NK-92 treated with Interleukin-12 subunit alpha and Interleukin-12 subunit beta, amount 100 ng/mL, for 24 hours (cell line): ENCODE measurements around the gene ADK.
"Not testable (repeated sequence)": the region's sequence is repeated elsewhere in the genome, so short reads cannot be mapped to it uniquely, and the experiment has no call there.

ENCODE experiments used
- DNase-seq: peaks from one replicate; lab custom pipeline; 2025; lab: John Stamatoyannopoulos, UW

ADK gene

GRCh38 chr10:74488907-74489306 is 337.9 kb downstream of the ADK start:
- DNase-seq: no peak

GRCh38 chr10:74490551-74490950 is 339.5 kb downstream of the ADK start:
- DNase-seq: no peak

DNA sequence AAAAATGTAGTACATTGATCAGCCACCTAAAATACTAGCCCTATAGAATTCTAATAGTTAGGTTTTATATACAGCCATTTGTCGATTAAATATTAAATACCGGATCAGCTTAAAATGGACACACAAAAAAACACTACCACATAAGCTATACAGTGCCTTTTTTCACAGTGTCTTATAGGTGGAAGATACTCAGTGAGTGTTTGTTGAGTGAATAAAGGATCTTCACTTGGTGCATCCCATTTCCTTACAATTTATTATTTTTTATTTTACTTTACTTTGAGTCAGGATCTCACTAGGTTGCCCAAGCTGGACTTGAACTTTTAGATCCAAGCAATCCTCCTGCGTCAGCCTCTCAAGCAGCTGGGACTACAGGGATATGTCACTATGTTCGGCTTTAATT is 340.0 kb downstream of the ADK start:
- no peak for DNase-seq

DNA sequence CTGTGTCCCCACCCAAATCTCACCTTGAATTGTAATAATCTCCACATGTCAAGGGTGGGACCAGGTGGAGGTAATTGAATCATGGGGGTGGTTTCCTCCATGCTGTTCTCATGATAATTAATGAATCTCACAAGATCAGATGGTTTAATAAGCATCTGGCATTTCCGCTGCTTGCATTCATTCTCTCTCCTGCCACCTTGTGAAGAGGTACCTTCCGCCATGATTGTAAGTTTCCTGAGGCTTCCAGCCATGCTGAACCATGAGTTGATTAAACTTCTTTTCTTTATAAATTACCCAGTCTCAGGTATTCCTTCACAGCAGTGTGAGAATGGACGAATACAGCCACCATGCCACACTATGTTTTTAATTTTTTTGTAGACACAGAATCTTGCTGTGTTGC is 345.3 kb downstream of the ADK start:
- DNase-seq: not testable (repeated sequence)

DNA sequence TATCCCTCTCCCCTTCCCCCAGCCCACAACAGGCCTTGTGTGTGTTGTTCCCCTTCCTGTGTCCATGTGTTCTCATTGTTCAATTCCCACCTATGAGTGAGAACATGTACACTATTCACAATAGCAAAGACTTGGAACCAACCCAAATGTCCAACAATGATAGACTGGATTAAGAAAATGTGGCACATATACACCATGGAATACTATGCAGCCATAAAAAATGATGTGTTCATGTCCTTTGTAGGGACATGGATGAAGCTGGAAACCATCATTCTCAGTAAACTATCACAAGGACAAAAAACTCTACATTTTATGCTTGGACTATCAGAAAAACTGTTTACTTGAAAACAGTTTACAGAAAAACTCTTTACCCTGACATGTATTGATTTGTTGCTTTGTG is 347.6 kb downstream of the ADK start:
- DNase-seq: not testable (repeated sequence)

GRCh38 chr10:74500026-74500704 is 349.1 kb downstream of the ADK start:
- DNase-seq: no peak

GRCh38 chr10:74500816-74501215 is 349.8 kb downstream of the ADK start:
- no peak for DNase-seq

GRCh38 chr10:74502963-74503608 is 352.1 kb downstream of the ADK start:
- no peak for DNase-seq

DNA sequence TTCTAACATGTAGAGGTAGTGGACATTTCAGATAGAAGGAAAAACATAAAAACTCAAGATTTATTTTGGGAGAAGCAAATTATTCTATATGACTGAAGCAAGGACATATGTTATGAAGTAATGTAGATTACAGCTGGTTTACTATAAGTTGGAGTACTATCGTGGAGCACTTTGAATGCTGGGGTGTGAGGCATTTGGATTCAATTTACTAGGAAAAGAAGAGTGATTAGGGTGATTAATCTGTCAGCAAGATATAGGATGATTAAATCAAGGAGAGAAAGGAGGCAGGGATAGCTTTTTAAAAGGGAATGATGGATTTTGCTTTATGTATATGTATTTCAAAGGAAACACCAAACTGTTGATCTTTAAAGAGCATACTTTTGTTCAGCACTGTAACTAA is 356.9 kb downstream of the ADK start:
- DNase-seq: no peak

GRCh38 chr10:74510594-74510993 is 359.6 kb downstream of the ADK start:
- no peak for DNase-seq

- no peak for DNase-seq
These were observed 360.0 kb downstream of the ADK start for GRCh38 chr10:74511051-74511450.

GRCh38 chr10:74514322-74514721 is 363.3 kb downstream of the ADK start:
- DNase-seq: no peak

- no peak for DNase-seq
These were observed 367.0 kb downstream of the ADK start for GRCh38 chr10:74518061-74518460.

DNA sequence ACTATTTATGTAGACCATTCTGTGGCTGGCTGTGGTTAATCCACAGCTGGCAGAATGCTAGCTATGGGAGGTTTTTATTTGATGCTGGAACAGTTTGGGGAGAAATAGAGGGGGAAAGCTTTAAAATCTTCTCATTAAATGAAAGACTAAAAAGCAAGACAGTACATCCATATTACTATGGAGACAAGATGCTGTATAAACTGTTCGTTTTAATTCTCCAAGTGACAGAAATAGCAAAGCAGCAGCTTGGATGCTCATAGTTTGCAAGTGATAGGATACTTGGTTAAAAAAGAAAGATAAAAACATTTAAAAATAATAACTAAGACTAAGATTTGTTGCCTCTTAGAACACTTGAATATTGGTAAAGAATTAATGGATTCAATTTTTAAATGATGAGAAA is 370.5 kb downstream of the ADK start:
- no peak for DNase-seq

- DNase-seq: no peak
These were observed 372.2 kb downstream of the ADK start for GRCh38 chr10:74523199-74523598.

DNA sequence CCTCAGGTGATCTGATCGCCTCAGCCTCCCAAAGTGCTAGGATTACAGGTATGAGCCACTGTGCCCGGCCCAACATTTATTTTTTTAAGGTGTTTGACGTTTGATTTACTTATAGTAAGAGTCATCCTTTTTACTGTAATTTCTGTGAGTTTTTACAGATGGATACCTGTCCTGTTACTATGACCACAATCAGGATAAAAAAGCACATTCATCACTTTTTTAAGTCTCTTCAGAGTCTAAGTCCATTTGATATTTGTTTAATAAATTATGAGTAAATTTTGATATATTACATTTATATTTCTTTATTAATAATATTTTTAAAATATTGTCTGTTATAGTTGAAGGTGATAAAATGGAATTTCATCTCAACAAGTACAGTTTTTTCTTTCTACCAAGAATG is 374.9 kb downstream of the ADK start:
- no peak for DNase-seq

- DNase-seq: not testable (repeated sequence)
These were observed 376.6 kb downstream of the ADK start for GRCh38 chr10:74527611-74528010.

- DNase-seq: no peak
These were observed 378.2 kb downstream of the ADK start for GRCh38 chr10:74529205-74529604.

DNA sequence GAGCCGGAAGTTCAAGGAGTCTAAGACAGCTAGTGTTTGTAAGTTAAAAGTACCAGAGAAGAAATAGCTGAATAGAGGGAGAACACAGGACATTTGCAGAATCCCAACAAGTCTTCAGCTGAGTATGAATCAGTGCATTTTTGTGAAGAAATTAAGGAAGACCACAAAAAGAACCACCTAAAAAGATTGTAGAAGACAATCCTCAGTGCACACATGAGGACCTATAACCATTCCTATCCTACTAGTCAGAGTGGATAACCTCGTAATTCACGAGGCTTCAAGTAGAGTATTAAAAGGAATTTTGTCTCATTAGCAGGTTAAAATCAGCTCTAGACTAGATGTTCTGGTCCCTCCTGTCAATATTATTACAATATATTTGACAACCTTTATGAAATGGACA is 380.0 kb downstream of the ADK start:
- no peak for DNase-seq

- DNase-seq: no peak
These were observed 388.3 kb downstream of the ADK start for GRCh38 chr10:74539317-74539716.

DNA sequence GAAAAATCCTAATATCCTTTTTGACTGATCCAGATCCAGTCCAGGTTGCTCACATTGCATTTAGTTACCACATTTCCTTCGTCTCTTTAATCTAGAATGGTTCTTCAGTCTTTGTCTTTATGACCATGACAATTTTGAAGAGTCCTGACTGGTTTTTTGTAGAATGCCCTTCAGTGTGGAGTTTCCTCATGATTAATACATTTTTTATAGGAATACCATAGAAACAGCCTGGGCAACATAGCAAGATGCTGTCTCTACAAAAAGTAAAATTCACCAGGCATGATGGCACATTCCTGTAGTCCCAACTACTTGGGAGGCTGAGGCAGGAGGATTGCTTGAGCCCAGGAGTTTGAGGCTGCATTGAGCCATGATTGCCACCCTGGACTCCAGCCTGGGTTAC is 390.4 kb downstream of the ADK start:
- DNase-seq: no peak

- no peak for DNase-seq
These were observed 391.1 kb downstream of the ADK start for GRCh38 chr10:74542077-74542476.

DNA sequence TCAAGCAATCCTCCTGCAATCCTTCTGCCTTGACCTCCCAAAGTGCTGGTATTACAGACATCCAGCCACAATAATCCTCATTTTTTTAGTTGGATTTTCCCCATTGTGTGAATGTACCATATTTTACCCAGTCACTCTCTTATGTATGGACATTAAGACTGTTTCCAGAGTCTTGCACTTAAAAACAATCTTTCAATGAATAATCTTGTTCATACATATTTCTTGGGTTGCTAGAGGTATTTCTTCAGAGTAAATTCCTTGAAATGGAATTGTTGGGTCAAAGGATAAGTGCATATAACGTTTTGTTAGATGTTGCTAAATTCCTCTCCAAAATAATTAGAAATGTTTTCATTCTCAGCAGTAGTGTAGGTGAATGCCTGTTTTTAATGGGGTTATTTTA is 392.3 kb downstream of the ADK start:
- no peak for DNase-seq

- no peak for DNase-seq
These were observed 393.1 kb downstream of the ADK start for GRCh38 chr10:74544106-74544505.
